ENCODE data around the gene SLC1A6. TPM values are rescaled to one million over a fixed set of nuclear protein-coding genes. Genes with fewer than 3 reads are reported as not detected.

Gene SLC1A6
- total RNA-seq, 4 donors from 2014 or later, result not detected

- Histone ChIP-seq H3K9me3 (peaks cover 0 to 4% (median 0%) of the 10 kb centered on the region in 4 donors), H3K4me3 (no peak overlapping the region), H3K27ac (replicated peaks in 1 of 4) (no peak overlapping the region), H3K36me3 (no peaks in the 10 kb centered on the region), H3K4me1 (no peaks in the 10 kb centered on the region), H3K27me3 (peaks cover 0 to 8% (median 0%) of the 10 kb centered on the region in 4 donors)
- no peak for DNase-seq (ENCODE audit: extremely low spot score)
- TF ChIP-seq CTCF (IDR thresholded peaks at IDR 0.05), result no peak
- TF ChIP-seq EP300 (IDR thresholded peaks at IDR 0.05), result no peak
- no peak for TF ChIP-seq POLR2AphosphoS5 (IDR thresholded peaks at IDR 0.05)
- TF ChIP-seq POLR2A (IDR thresholded peaks at IDR 0.05; ENCODE audit: low read depth), result no peak
- intact Hi-C loops (cut with DNase I), result no loop called here
- whole genome bisulfite sequencing, result 48% methylated on average over 6 of the region's 6 CpGs
Measured at GRCh38 chr19:14915116-14915515, 64.5 kb downstream of the SLC1A6 start.

DNA sequence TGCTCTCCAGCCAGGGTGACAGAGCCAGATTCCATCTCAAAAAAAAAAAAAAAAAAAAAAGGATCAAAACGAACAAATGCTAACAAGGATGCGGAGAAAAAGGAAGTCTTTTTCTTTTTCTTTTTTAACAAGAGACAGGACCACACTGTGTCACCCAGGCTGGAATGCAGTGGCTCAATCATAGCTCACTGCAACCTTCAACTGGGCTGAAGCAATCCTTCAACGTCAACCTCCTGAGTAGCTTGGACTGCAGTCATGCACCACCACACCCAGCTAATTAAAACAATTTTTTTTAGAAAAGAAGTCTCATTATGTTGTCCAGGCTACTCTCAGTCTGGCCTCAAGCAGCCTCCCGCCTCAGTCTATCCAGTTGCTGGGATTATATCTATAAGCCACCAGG is 73.0 kb downstream of the SLC1A6 start:
- Histone ChIP-seq H3K27me3 (peaks cover 0 to 9% (median 0%) of the 10 kb centered on the region in 4 donors), H3K4me1 (no peaks in the 10 kb centered on the region), H3K36me3 (no peaks in the 10 kb centered on the region), H3K4me3 (no peak overlapping the region), H3K27ac (replicated peaks in 1 of 4) (no peak overlapping the region), H3K9me3 (no peaks in the 10 kb centered on the region)
- no peak for TF ChIP-seq POLR2A (IDR thresholded peaks at IDR 0.05; ENCODE audit: low read depth)
- no peak for TF ChIP-seq CTCF (IDR thresholded peaks at IDR 0.05)
- TF ChIP-seq EP300 (IDR thresholded peaks at IDR 0.05), result no peak
- no peak for TF ChIP-seq POLR2AphosphoS5 (IDR thresholded peaks at IDR 0.05)
- no peak for DNase-seq (ENCODE audit: extremely low spot score)
- intact Hi-C loops (cut with DNase I), result no loop called here
- 73% methylated on average over 4 of the region's 4 CpGs for WGBS

- intact Hi-C loops (cut with DNase I), result no loop called here
- WGBS, result 45% methylated on average over 2 of the region's 2 CpGs
- H3K4me1 ChIP-seq, result no peaks in the 10 kb centered on the region
Measured at GRCh38 chr19:14901675-14902260, 77.9 kb downstream of the SLC1A6 start.

More at GRCh38 chr19:14901675-14902260, 77.9 kb downstream of the SLC1A6 start:
- TF ChIP-seq POLR2A (IDR thresholded peaks at IDR 0.05; ENCODE audit: low read depth) (no peak), CTCF (IDR thresholded peaks at IDR 0.05) (no peak), EP300 (IDR thresholded peaks at IDR 0.05) (no peak), POLR2AphosphoS5 (IDR thresholded peaks at IDR 0.05) (no peak)
- H3K27me3 ChIP-seq, result peaks cover 0 to 19% (median 0%) of the 10 kb centered on the region in 4 donors
- no peak for DNase-seq (ENCODE audit: extremely low spot score)
- H3K36me3 ChIP-seq, result no peaks in the 10 kb centered on the region
- H3K27ac ChIP-seq (replicated peaks in 1 of 4), result no peak overlapping the region
- H3K9me3 ChIP-seq, result no peaks in the 10 kb centered on the region
- H3K4me3 ChIP-seq, result no peak overlapping the region

Other genes starting within 250 kb of the SLC1A6 start
- 1 to 10 TPM in 3 of 4 donors, under 1 TPM in 1; 0.65 to 6.0 (median 3.0) TPM for gene ADGRE2, start 201.3 kb downstream of the SLC1A6 start, total RNA-seq
- gene OR7A5, start 144.7 kb downstream of the SLC1A6 start, total RNA-seq, result under 1 TPM in 1 of 4 donors, not detected in 3; 0.52 TPM
- gene OR7C1, start 144.7 kb downstream of the SLC1A6 start, total RNA-seq, result under 1 TPM in 2 of 4 donors, not detected in 2; 0.06 TPM
- not detected for gene OR7A10, start 130.9 kb downstream of the SLC1A6 start, total RNA-seq
- gene OR7A17, start 93.7 kb downstream of the SLC1A6 start, total RNA-seq, result not detected
- gene OR7C2, start 38.4 kb downstream of the SLC1A6 start, total RNA-seq, result not detected
- gene CASP14, start 69.6 kb upstream of the SLC1A6 start, total RNA-seq, result not detected
- gene OR1I1, start 102.3 kb upstream of the SLC1A6 start, total RNA-seq, result not detected
- 100 to 1,000 TPM in 1 of 4 donors, 10 to 100 TPM in 3; 42.8 to 106 (median 77.1) TPM for gene SYDE1, start 127.5 kb upstream of the SLC1A6 start, total RNA-seq
- 10 to 100 TPM; 19.9 to 78.7 (median 49.1) TPM for gene NOTCH3, start 221.1 kb upstream of the SLC1A6 start, total RNA-seq

Data from esophagus muscularis mucosa (tissue), 4 donors.